B cell (primary cell): Measurements from ENCODE around the gene KDM4F. TPM values are rescaled to one million over a fixed set of nuclear protein-coding genes. Genes with fewer than 3 reads are reported as not detected.

ENCODE experiments used
- ATAC-seq: fragments of 200-7000 bp; cut with Tn5 transposase; one replicate; pipeline ENCODE4 v1.10.0; 2021; ENCODE audit warnings: low read depth, mild to moderate bottlenecking, moderate number of reproducible peaks, moderate library complexity
- CTCF ChIA-PET: fragments of 350-600 bp; sonication (Branson Sonifier 250); formaldehyde crosslinking; loops from one replicate; lab custom pipeline; 2021; ENCODE audit warnings: antibody characterized with exemption, inconsistent platforms; lab: Charles Lee
- POLR2A ChIA-PET: fragments of 350-600 bp; sonication (Branson Sonifier 250); formaldehyde crosslinking; loops from one replicate; lab custom pipeline; 2021; ENCODE audit warnings: antibody characterized with exemption; lab: Charles Lee
- DNase-seq: peaks from one replicate; pipeline ENCODE4 v3.0.0; 2013
- H2AFZ ChIP-seq: 2 replicates; pipeline ENCODE4 v1.6.1; 2012; ENCODE audit warnings: mild to moderate bottlenecking, low read depth, low read length; ENCODE audit not compliant: insufficient read depth, poor library complexity, severe bottlenecking
- H3K27ac ChIP-seq, 2 donors: 1 replicate in 1 of 2; 2 replicates in 1 of 2; pipeline ENCODE4 v1.5.1; 2012 to 2013; ENCODE audit warnings: low read length in 2 of 2, mild to moderate bottlenecking in 2 of 2, moderate library complexity in 1 of 2
- H3K27me3 ChIP-seq, 4 experiments: fragments of 200-600 bp in 1 of 4; sonication (generic) in 1 of 4; replicated peaks in 1 of 4; 1 replicate in 2 of 4; 2 replicates in 2 of 4; pipeline versions ENCODE4 v1.6.1 to v1.7.0; 2013 to 2016; ENCODE audit warnings: low read length in 3 of 4, mild to moderate bottlenecking in 2 of 4, mixed read lengths in 1 of 4, moderate library complexity in 1 of 4; ENCODE audit not compliant: insufficient read depth in 4 of 4, control insufficient read depth in 3 of 4; ENCODE audit errors: control extremely low read depth in 1 of 4
- H3K36me3 ChIP-seq, 2 experiments: replicated peaks in 1 of 2; 1 replicate in 1 of 2; 2 replicates in 1 of 2; pipeline versions ENCODE4 v1.6.1 to v1.7.1; 2013; ENCODE audit warnings: low read length in 1 of 2; ENCODE audit not compliant: insufficient read depth in 2 of 2, control insufficient read depth in 1 of 2; ENCODE audit errors: control extremely low read depth in 1 of 2, extremely low read depth in 1 of 2
- H3K4me1 ChIP-seq, 2 donors: fragments of 200-600 bp in 1 of 2; sonication (generic) in 1 of 2; 1 replicate in 1 of 2; 2 replicates in 1 of 2; pipeline versions ENCODE4 v1.5.1 to v1.6.1; 2013 to 2017; ENCODE audit warnings: low read length in 2 of 2; ENCODE audit not compliant: control insufficient read depth in 2 of 2, insufficient read depth in 2 of 2
- H3K4me2 ChIP-seq: replicated peaks from 2 replicates; pipeline ENCODE3; 2012; ENCODE audit warnings: mild to moderate bottlenecking, low read depth, low read length; ENCODE audit not compliant: poor library complexity, severe bottlenecking
- H3K4me3 ChIP-seq, 5 experiments: fragments of 200-600 bp in 1 of 5; sonication (generic) in 1 of 5; 1 replicate in 3 of 5; 2 replicates in 2 of 5; pipeline versions ENCODE4 v1.5.1 to v1.7.0; 2011 to 2016; ENCODE audit warnings: low read length in 4 of 5, mild to moderate bottlenecking in 4 of 5, low read depth in 2 of 5, control low read depth in 1 of 5, moderate library complexity in 1 of 5; ENCODE audit not compliant: insufficient read depth in 1 of 5; ENCODE audit errors: control extremely low read depth in 1 of 5, extremely low read depth in 1 of 5
- H3K79me2 ChIP-seq: fragments of 200-600 bp; sonication (generic); one replicate; pipeline ENCODE4 v1.6.0; 2016; ENCODE audit warnings: low read length; ENCODE audit not compliant: control insufficient read depth, insufficient read depth
- H3K9ac ChIP-seq: fragments of 200-600 bp; sonication (generic); 2 replicates; pipeline ENCODE4 v1.6.1; 2017; ENCODE audit warnings: mild to moderate bottlenecking, low read length, moderate library complexity
- H3K9me3 ChIP-seq, 3 donors: one replicate each; pipeline versions ENCODE4 v1.6.1 to v1.7.1; 2013; ENCODE audit warnings: low read length in 2 of 3; ENCODE audit not compliant: control insufficient read depth in 2 of 3, insufficient read depth in 1 of 3; ENCODE audit errors: control extremely low read depth in 1 of 3
- H4K20me1 ChIP-seq: 2 replicates; pipeline ENCODE4 v1.6.0; 2012; ENCODE audit warnings: mild to moderate bottlenecking, low read length; ENCODE audit not compliant: insufficient read depth, control insufficient read depth, poor library complexity, severe bottlenecking
- H3K27ac Mint-ChIP-seq: one replicate; pipeline ENCODE4 v1.8.0; 2021; ENCODE audit warnings: mixed read lengths
- H3K27me3 Mint-ChIP-seq: one replicate; pipeline ENCODE4 v1.8.0; 2021; ENCODE audit warnings: mixed read lengths
- H3K4me1 Mint-ChIP-seq: one replicate; pipeline ENCODE4 v1.8.0; 2021; ENCODE audit warnings: mixed read lengths
- H3K4me3 Mint-ChIP-seq: one replicate; pipeline ENCODE4 v1.8.0; 2021; ENCODE audit warnings: mixed read lengths
- H3K9me3 Mint-ChIP-seq: one replicate; pipeline ENCODE4 v1.8.0; 2022; ENCODE audit warnings: mixed read lengths; ENCODE audit not compliant: insufficient read depth
- EZH2 ChIP-seq: IDR thresholded peaks from 2 replicates; pipeline ENCODE4 v1.6.1; 2012; ENCODE audit warnings: borderline replicate concordance, low read depth, mild to moderate bottlenecking, moderate library complexity, low read length; ENCODE audit not compliant: insufficient read depth, poor library complexity, severe bottlenecking
- WGBS: methylation state at CpG from one replicate; pipeline ENCODE4 v1.1.5; 2013; ENCODE audit warnings: missing lambda C conversion rate; ENCODE audit not compliant: insufficient coverage; 5-methylcytosine and 5-hydroxymethylcytosine counted together
- intact Hi-C: fragments of 100-400 bp; cut with micrococcal nuclease; formaldehyde crosslinking; loops from one replicate; pipeline ENCODE4 v1.10.0; 2022
- polyA plus RNA-seq: library from polyadenylated mRNA; depleted of rRNA; stranded (reverse); fragments of >200 nt; gene quantifications from 2 replicates; pipeline ENCODE4 v1.2.3, GENCODE V29; 2012
- total RNA-seq, 2 donors: library from RNA; stranded (reverse); fragments of 120-200 nt in 1 of 2; gene quantifications; 1 replicate in 1 of 2; 2 replicates in 1 of 2; pipeline versions ENCODE4 v1.2.3 to v1.2.4, GENCODE V29; 2013 to 2022
- TF ChIP-seq, protein P1 (sequence below): fragments of 200-600 bp; IDR thresholded peaks from one replicate; pipeline ENCODE4 v1.8.0; 2022; ENCODE audit warnings: antibody characterized with exemption, mild to moderate bottlenecking

The KDM4F gene
- total and polyA plus RNA-seq, 2 donors (not counting 1 experiment from before 2014, with no cell fraction given): not detected

DNA sequence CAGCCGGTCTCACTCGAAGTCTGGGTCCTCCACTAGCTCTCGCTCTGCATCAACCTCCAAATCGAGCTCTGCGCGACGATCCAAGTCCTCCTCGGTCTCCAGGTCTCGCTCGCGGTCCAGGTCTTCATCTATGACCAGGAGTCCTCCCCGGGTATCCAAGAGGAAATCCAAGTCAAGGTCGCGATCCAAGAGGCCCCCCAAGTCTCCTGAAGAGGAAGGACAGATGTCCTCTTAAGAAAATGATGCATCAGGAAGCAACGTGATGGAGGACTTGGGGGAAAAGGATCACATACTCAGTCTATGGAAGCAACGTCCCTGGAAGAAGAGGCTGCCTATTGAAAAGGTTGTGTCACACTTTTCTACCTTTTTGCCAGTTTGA, 18.6 kb downstream of the KDM4F start:
- Histone ChIP-seq H3K9ac (peak overlapping the region; percentile 78), H3K4me2 (peak overlapping the region; percentile 68), H4K20me1 (peaks cover 7% of the 10 kb centered on the region), H3K4me3 (peak overlapping the region; percentile 70 to 95 (median 93)), H2AFZ (peak overlapping the region; percentile 78), H3K79me2 (peaks cover 39% of the 10 kb centered on the region), H3K36me3 (peaks cover 4 to 5% of the 10 kb centered on the region in 2 experiments), H3K27me3 (no peaks in the 10 kb centered on the region), H3K27ac (peak overlapping the region; percentile 78 to 87), H3K9me3 (no peaks in the 10 kb centered on the region), H3K4me1 (peaks cover 14 to 22% of the 10 kb centered on the region in 2 donors)
- no peaks in the 10 kb centered on the region for H3K9me3 Mint-ChIP-seq
- intact Hi-C loops: loop anchor here (1.0 to 5.0 kb wide), 8 partner anchors 21 to 1871 kb away; partner anchors contain the start of genes CEP57, CWC15, ENDOD1 and JRKL
- ChIA-PET CTCF (interaction anchor here (0.8 to 9.3 kb wide), 24 partner anchors 8 to 1275 kb away, joined by 3 to 135 read pairs (median 4); partner anchors contain the start of genes CEP57, CWC15, ENDOD1 and KDM4D), POLR2A (interaction anchor here (0.6 to 5.2 kb wide), 8 partner anchors 22 to 722 kb away, joined by 3 to 46 read pairs (median 4); partner anchors contain the start of genes CEP57, CWC15, ENDOD1 and FAM76B)
- under 1% methylated on average over 14 of the region's 16 CpGs for whole genome bisulfite sequencing
- DNase-seq (no peak), ATAC-seq (no peak)
- peak overlapping the region; percentile 100 for H3K4me3 Mint-ChIP-seq
- no peak for TF ChIP-seq EZH2
- TF ChIP-seq, protein P1, sequence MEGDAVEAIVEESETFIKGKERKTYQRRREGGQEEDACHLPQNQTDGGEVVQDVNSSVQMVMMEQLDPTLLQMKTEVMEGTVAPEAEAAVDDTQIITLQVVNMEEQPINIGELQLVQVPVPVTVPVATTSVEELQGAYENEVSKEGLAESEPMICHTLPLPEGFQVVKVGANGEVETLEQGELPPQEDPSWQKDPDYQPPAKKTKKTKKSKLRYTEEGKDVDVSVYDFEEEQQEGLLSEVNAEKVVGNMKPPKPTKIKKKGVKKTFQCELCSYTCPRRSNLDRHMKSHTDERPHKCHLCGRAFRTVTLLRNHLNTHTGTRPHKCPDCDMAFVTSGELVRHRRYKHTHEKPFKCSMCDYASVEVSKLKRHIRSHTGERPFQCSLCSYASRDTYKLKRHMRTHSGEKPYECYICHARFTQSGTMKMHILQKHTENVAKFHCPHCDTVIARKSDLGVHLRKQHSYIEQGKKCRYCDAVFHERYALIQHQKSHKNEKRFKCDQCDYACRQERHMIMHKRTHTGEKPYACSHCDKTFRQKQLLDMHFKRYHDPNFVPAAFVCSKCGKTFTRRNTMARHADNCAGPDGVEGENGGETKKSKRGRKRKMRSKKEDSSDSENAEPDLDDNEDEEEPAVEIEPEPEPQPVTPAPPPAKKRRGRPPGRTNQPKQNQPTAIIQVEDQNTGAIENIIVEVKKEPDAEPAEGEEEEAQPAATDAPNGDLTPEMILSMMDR: no peak
- H3K4me1 Mint-ChIP-seq: peaks cover 26% of the 10 kb centered on the region
- H3K27ac Mint-ChIP-seq: peak overlapping the region; percentile 100
- no peaks in the 10 kb centered on the region for H3K27me3 Mint-ChIP-seq

DNA sequence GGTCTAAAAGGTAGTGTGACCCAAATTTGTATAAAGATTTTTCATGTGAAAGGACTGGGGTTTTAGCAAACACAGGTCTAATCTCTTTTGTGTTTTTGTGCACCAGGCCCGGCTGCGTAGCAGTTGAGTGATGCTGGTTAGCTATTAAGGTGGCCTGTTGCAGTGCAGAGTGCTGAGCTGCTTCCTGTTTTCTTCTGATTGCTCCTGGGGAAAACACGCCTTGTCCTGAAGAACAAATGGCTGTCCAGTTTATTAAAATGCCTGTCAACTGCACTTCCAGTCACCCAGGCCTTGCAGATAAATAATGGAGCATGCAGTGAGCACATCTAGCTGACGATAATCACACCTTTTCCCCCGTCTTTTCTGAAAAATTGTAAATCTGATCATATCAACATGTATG, 19.3 kb downstream of the KDM4F start:
- peak overlapping the region; percentile 78 for H2AFZ ChIP-seq
- ATAC-seq: peak; percentile 50
- TF ChIP-seq EZH2: no peak
- TF ChIP-seq, protein P1: no peak
- ChIA-PET POLR2A (interaction anchor here (1.3 to 5.2 kb wide), 4 partner anchors 21 to 722 kb away, joined by 3 to 46 read pairs (median 20); partner anchors contain the start of genes CEP57, CWC15, ENDOD1 and FAM76B), CTCF (interaction anchor here (1.0 to 9.3 kb wide), 15 partner anchors 8 to 720 kb away, joined by 3 to 135 read pairs (median 6); partner anchors contain the start of gene ENDOD1)
- peaks cover 7% of the 10 kb centered on the region for H4K20me1 ChIP-seq
- peaks cover 28% of the 10 kb centered on the region for H3K4me1 Mint-ChIP-seq
- H3K4me2 ChIP-seq: peak overlapping the region; percentile 68
- peaks cover 41% of the 10 kb centered on the region for H3K79me2 ChIP-seq
- peak overlapping the region; percentile 70 to 95 (median 93) for H3K4me3 ChIP-seq
- H3K4me1 ChIP-seq: peaks cover 14 to 22% of the 10 kb centered on the region in 2 donors
- H3K9me3 ChIP-seq: no peaks in the 10 kb centered on the region
- intact Hi-C loops: loop anchor here (1.0 to 5.0 kb wide), 5 partner anchors 95 to 1871 kb away; partner anchors contain the start of genes CEP57, CWC15, KDM4D and SESN3
- peak overlapping the region; percentile 100 for H3K27ac Mint-ChIP-seq
- 0% methylated on average over 3 of the region's 5 CpGs for WGBS
- no peaks in the 10 kb centered on the region for H3K9me3 Mint-ChIP-seq
- H3K27ac ChIP-seq: peak overlapping the region; percentile 78 to 87
- H3K27me3 Mint-ChIP-seq: no peaks in the 10 kb centered on the region
- peak overlapping the region; percentile 100 for H3K4me3 Mint-ChIP-seq
- H3K9ac ChIP-seq: peak overlapping the region; percentile 78
- H3K27me3 ChIP-seq: no peaks in the 10 kb centered on the region
- DNase-seq: peak; percentile 84
- H3K36me3 ChIP-seq: peaks cover 4 to 5% of the 10 kb centered on the region in 2 experiments
